HG02943 (cell line): Measurements from ENCODE around the gene CMTM4.
"Not testable (repeated sequence)": the region's sequence is repeated elsewhere in the genome, so short reads cannot be mapped to it uniquely, and the experiment has no call there.

Experiments
- ATAC-seq: cut with Tn5 transposase; IDR thresholded peaks from one replicate; pipeline ENCODE4 v1.9.1; 2021; ENCODE audit warnings: mild to moderate bottlenecking, low read depth, moderate library complexity; ENCODE audit not compliant: unreplicated experiment

Gene CMTM4

DNA sequence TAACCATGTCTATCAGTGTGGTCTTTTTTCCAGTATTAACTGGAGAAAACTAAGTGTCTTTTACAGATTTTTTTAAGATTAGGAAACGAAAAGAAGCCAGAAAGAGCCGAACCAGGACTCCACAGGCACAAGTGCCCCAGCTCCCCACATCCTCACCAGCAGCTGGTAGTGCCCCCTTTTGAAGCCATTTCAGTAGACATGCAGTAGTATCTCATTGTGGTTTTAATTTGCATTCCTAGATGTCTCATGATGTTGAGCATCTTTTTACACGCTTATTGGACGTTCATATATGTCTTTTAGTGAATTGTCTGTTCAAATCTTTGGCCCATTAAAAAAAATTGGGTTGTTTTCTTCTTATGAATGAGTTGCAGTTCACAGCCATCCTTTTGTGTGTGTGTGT lies 96.8 kb downstream of the CMTM4 start:
- no peak for ATAC-seq

DNA sequence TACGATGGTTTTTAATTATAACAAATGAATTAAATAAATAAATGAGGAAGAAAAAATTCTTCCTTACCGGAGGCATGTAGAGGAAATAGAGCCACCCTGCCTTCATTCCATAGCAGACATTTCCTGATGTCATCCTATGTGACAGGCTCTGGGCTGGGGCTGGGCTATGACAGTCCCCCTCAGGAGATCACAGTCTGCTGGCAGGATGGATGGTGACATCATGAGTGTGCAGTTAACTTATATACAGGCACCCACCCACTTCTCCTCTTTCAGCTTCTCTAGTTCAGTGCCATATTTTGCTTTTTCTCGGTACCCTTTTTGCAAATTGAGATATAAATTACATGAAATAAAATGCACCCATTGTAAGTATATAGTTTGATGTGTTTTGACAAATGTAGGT lies 98.4 kb downstream of the CMTM4 start:
- no peak for ATAC-seq

DNA sequence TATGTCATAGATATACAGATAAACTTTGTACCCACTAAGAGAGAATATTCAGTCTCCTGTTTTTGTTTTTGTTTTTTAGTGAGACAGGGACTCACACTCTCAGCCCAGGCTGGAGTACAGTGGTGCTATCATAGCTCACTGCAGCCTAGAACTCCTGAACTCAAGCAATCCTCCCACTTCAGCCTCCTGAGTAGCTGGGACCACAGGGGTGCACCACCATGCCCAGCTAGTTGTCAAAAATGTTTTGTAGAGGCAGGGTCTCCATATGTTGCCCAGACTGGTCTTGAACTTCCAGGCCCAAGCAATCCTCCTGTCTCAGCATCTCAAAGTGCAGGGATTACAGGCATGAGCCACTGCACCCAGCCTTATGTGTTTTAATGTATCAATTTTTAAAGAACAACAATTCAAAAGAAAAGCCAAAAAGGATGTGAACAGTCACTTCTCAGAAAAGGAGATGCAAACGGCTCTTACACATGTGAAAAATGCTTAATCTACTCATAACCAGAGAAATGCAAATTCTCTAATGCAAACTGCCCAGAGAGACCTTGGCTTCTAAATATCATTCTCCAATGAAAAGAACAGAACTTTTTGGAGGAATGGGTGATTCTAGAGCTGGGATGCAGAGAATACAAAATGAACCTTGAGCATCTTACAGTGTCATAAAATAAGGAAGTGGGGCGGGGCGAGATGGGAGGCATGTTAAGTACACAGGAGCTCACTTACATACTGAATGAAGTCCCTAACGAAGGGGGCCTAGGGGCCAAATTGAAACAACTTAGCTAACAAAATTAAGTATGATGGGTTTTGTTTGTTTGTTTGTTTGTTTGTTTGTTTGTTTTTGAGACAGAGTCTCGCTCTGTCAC lies 99.3 kb downstream of the CMTM4 start:
- no peak for ATAC-seq

DNA sequence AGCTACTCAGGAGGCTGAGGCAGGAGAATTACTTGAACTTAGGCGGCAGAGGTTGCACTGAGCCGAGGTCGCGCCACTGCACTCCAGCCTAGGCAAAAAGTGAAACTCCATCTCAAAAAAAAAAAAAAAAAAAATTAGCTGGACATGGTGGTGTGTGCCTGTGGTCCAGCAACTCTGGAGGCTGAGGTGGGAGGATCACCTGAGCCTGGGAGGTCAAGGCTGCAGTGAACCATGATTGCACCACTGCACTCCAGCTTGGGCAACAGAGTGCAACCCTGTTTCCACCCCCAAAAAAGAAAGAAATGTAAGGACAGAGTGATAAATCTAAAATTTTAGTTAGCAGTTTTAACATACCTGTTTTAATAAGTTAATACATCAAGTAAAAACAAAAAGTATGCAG lies 100.0 kb downstream of the CMTM4 start:
- not testable (repeated sequence) for ATAC-seq

DNA sequence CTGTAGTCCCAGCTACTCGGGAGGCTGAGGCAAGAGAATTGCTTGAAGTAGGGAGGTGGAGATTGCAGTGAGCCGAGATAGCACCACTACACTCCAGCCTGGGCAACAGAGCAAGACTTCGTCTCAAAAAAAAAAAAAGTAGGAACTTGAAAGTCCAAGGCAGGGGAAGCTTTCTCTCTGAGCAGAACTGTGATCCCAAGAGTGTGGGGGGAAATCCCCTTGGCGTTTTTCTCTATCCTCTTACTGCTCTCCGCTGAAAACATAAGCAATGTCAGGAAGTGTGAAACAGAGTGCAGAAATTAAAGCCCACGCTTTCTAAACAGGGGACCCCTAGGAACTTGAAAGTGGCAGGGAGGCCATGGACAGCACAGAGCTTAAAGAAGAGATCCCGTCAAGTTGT lies 101.8 kb downstream of the CMTM4 start:
- ATAC-seq, result no peak

DNA sequence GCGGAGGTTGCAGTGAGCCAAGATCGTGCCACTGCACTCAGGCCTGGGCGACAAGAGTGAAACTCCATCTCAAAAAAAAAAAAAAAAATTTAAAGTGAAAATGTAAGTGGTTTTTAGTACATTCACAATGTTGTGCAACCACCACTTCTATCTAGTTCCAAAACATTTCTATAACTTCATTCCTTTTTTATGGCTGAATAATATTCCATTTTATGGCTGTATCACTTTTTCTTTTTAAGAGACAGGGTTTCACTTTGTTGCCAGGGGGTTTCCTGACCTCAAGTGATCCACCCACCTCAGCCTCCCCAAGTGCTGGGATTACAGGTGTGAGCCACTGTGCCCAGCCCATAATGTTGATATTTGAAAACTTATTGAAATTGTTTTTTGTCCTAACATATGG lies 103.7 kb downstream of the CMTM4 start:
- no peak for ATAC-seq

DNA sequence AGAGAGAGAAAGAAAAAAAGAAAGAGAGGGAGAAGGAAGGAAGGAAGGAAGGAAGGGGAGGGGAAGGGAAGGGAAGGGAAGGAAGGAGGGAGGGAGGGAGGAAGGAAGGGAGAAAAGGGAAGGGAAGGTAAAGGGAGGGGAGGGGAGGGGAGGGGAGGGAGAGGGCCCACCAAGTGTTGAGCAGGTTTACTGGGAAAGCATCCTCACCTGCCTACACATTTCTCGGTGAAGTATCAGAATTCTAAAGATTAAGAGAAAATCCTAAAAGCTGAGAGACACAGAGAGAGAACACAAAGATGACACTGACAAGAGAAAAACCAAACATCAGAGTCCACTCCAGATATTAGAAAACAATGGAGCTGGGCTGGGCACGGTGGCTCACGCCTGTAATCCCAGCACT lies 104.3 kb downstream of the CMTM4 start:
- ATAC-seq, result no peak

DNA sequence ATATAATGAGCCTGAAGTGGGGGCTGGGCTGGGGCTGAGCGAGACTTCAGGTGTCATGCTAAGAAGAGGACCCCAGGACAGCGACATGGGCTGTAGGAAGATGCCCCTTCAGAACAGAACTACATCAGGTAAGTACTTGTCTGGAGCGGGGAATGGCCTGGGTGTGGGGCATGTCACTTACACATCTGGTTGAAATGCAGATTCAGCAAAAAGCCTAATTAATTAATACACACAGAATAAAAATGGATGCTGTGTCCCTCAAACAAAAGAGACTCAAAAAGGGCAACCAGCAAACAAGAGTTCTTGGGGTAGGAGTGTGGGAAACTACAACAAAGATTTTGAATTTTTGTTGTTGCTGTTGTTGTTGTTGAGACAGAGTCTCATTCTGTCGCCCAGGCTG lies 105.5 kb downstream of the CMTM4 start:
- ATAC-seq, result no peak

DNA sequence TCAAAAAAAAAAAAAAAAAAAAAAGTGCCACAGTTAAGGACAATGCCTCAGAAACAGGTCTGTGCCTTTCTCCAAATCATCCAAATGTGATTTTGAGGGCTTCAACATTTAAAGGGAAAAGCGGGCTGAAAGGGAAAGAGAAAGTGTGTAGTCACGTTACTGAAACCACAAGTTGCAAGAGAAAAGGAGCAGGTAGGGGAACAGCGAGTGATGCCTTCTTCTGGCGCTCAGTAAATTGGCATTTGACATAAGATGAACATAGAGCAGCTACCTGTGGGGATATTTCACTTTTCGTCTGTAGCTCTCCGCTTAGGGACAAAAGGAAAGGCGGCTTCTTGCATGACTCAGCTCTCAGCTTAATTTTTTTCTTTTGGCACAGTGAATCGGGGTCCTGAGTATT lies 106.2 kb downstream of the CMTM4 start:
- no peak for ATAC-seq

DNA sequence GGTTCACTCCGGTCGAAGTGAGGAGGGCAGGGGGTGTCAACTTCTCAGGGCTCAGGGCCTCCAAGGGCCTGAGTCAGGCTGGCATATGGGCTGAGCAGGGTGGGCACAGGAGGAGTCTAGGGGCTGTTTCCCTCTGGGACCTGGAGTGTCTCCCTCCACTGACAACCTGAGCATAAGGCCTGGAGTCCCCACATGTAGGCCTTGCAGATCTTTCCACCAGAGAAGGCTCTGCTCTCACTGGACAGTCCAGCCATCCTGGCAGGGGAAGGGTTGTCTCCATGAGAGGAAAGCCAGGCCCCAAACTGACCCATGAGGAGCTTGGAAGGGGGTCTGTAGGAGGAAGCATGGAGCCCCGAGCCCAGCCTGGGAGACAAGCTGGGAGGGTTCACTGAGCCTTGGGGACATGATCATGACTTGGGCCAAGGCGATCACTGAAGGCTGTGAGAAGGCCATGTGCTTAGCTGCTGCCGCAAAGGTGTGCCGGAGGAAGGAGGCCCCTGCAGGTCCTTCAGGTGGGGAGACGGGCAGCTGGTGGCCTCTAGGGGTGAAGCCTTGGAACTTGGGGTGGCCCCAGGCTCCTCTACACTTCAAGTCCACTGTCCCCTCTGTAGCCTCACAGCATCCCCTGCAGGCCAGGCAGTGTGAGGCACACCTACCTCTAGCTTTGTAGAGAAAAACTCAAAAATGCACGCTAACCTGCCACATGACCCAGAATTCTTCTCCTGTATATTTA lies 107.4 kb downstream of the CMTM4 start:
- no peak for ATAC-seq

DNA sequence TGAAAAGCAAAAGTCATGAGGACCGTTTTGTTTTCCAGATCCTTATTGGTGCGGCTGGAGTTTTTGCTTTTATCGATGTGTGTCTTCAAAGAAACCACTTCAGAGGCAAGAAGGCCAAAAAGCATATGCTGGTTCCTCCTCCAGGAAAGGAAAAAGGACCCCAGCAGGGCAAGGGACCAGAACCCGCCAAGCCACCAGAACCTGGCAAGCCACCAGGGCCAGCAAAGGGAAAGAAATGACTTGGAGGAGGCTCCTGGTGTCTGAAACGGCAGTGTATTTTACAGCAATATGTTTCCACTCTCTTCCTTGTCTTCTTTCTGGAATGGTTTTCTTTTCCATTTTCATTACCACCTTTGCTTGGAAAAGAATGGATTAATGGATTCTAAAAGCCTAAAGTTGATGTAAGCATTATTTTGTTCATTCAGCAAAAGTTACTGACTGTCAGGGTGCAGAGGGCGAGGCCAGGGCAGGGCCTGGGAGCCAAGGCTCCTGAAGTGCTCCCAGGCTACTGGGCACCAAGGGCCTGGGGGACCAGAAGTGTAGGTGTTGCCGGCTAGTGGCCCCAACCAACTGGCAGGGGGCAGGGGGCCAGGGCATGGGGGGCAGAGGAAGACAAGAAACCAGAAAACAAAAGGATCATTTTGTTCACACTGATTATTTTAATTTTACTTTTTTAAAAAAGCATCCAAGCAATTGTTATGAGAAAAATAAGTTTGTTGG lies 108.5 kb downstream of the CMTM4 start:
- no peak for ATAC-seq

DNA sequence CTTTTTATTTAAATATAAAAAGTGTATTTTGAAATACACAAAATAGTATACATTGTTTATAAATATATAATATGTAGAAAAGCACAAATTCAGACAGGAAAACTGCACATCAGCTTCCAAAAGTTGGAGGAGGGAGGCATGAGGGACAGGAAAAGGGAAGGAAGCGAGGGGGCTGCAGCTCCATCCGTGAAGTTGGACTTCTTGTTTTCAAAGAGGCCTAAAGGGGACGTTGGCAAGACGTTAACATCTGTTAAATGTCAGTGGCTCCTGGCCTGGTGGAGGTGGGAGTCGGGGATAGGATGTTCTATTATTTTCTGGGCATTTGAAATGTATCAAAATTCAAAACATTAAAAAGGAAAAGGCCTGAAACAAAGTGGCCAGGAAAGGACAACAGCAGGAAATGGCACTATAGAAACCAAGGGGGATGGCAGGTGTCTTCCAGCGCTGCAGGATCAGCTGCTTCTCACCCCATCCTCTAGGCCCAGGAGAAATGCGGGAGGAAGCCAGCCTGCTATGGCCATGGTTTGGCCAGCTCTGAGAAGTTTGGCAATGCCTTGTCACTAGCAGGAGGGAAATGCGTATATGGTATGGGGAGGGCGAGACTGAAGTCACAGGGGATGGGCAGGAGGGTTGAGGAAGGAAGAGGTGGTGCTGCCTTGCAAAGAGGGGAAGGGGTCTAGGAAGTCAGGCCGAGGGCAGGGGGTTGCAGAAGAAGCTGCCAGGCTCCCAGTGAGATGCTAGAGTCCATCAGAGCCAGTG lies 110.9 kb downstream of the CMTM4 start:
- no peak for ATAC-seq

DNA sequence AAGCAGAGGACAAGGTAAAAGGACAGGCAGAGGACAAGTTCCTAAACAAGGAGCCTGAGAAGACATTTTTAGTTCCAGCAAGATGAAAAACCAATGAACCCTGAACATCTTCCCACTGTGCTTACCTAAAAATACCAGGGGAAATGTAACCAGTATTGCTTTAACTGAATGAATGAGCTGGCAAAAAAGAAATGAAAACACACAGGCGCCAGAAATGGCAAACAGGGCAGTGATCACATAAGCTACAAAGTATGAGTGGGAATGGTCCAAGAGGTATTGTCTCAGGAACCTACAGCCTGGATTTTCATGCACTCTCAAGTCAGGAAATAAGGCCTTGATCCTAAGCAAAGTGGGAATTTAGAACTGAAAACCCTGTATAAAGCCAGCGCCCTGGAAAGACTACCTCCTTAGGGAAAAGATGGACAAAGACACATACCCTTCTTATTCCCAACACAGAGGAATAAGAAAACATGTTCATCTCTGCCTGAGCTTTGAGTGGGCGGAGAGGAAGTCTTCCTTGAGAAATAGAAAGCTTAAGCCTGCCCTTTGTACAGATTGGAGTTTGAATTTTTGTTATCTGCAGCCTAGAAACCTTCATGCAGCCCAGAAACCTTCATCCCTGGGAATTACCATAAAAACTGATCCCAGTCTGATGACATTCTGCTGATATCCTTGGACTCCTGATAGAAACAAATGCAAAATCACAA lies 115.1 kb downstream of the CMTM4 start:
- no peak for ATAC-seq

DNA sequence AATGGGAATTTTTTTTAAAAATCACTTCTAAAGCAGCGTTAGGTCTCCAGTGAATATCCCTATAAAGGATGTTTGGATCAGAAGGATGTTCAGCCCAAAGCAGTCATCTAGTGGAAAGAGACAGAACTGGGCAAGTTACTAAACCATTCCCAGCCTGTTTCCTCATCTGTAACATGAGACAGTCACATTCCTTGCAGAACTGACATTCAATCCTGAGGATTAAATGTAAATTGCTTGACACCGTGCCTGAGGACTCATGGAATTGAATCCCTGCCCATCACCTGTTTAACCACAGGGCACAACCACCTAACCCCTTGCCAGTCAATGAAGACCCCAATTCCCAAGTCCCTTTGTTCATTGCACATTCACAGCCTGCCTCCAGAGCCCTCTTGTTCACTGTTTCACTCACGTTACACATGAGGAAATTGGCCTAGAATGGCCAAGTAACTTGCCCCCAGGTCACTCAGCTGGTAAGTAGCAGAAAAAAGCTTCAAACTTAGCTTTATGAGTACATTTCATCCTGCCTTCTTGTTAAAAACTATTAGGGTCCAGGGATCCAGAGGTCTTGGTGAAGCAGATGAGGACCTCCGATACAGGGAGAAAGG lies 115.8 kb downstream of the CMTM4 start:
- ATAC-seq, result no peak

DNA sequence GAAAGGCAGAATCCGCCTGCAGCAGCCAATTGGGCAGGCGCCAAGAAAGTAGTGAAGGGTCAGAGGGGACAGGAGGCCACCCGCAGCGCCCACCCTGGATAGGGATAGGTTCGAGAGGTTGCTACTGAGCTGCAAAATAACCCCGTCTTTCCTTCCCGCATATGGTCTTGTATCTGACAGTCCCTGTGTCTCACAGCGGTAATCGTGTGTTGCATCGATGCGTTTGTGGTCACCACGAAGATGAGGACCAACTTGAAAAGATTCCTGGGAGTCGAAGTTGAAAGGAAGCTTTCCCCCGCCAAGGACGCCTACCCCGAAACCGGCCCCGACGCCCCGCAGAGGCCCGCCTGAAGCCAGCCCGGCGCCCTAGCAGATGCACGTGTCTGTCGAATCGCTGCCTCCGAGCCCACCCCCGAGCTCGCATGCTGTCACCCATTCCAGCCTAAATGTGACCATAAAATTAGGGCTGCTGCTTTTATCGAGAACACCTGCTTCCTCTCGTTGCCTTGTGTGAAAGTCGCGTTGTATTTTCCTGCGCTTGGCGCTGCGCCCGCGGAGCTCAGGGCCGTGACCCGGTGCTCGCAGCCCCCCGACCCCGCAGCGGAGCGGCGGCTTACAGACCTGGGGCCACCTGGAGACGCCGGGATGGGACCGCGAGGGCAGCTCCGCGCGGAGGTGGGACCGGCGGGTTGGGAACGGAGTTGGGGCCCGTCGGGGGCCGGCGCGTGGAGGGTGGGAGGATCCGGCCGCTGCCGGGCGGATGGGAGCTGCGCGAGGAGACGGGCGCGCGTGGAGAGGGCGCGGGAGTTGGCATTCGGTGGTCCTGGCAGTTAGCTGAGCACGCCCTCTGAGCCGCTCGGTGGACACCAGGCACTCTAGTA lies 117.7 kb downstream of the CMTM4 start, which contains the start of gene CMTM2:
Gene CMTM2, plus strand, starts transcription at position 813 of the 881 bp plus-strand sequence. CDS start 145 bp downstream, outside the sequence.
- no peak for ATAC-seq

DNA sequence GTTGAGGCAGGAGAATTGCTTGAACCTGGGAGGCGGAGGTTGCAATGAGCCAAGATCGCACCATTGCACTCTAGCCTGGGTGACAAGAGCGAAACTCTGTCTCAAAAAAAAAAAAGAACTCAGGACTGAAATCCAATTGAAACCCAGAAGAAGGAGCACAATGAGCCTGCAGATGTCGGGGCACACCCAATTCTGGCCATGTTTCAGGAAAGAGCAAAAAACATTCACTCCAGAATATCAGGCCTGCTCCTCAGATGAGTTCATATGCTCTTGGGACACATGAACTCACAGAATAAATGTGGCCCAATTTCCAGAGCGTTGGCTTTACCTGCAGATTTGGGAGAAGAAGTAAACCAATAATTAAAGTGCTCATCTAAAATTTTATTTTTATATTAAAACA lies 120.2 kb downstream of the CMTM4 start:
- no peak for ATAC-seq

DNA sequence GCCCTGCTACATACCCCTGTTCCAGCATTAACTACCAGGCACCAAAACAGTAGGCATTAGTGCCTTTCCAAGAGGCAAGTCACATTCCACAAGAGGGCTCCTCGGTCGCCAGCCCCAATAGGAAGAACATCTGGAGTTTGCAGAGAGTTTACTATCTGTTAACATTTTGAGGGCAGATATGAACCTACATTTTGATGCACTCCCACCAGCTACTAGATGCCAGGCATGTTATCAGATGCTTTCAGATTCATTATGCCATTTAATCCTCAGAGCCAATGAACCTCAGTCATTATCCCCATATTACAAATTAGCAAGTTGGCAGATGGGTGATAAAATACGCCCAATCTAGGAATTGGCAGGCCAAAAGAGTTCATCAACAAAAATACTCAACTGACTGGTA lies 121.5 kb downstream of the CMTM4 start:
- ATAC-seq, result no peak

DNA sequence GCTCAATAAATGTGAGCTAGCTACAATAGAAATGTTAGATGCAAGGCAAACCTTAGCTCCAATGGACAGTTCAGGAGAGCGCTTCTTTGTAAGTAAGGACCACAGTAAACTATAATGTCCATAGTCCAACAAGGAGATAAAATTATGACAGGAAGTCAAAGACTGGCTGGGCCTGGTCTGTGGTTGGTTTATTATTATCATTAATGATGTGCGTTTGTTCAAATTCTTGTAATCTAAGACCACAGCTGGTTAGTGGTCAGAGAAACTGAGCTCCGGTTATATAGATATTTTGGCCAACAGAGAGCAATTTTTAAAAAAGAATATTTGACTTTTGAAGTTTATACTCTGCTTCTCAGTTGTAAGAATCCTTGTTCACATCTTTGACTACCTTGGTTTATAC lies 122.0 kb downstream of the CMTM4 start:
- no peak for ATAC-seq

DNA sequence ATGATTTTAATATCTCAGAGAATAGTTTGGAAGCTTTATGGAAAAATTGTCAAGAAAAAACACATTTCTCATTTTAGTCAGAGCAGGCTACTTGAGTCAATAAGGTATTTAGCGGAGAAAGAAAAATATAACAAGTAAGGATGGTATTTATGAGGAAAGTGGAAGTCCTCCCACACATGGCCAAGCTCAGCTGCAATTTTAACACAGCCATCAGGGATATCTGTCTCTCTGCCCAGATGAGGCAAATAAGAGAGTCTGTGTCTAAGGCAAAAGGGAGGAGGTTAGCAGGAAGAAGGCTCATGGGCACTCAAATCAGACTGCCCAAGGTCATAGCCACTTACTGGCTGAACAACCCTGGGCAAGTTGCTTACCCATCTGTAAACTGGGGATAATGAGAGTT lies 122.5 kb downstream of the CMTM4 start:
- no peak for ATAC-seq
